ENCODE results near the gene VAV1. TPM values are rescaled to one million over a fixed set of nuclear protein-coding genes. Genes with fewer than 3 reads are reported as not detected.
A peak's percentile ranks its signal among the peaks of the same experiment; 100 is the strongest.
"Not testable (repeated sequence)": the region's sequence is repeated elsewhere in the genome, so short reads cannot be mapped to it uniquely, and the experiment has no call there.

Gene VAV1
- total RNA-seq, 1 experiment from 2014 or later: 0.83 TPM

- ATAC-seq (peak; percentile 64), DNase-seq (ENCODE audit: low spot score) (peak; percentile 36)
- H3K4me1 Mint-ChIP-seq: no peaks in the 10 kb centered on the region
- peaks cover 38% of the 10 kb centered on the region for H3K36me3 Mint-ChIP-seq
- ChIA-PET POLR2A (no interaction called here), CTCF (interaction anchor here (1.2 kb wide), 1 partner anchor 35 kb away, joined by 3 read pairs; no protein-coding TSS in a partner anchor)
- no peak overlapping the region for H3K27ac Mint-ChIP-seq
- no peak overlapping the region for H3K4me3 Mint-ChIP-seq
- H3K9me3 Mint-ChIP-seq: peaks cover 47% of the 10 kb centered on the region
- TF ChIP-seq ZNF671 (CRISPR knock-in tag; IDR thresholded peaks at IDR 0.05): no peak
- TF ChIP-seq SMAD3 (CRISPR knock-in tag; IDR thresholded peaks at IDR 0.05; ENCODE audit: borderline replicate concordance): no peak
- peaks cover 23% of the 10 kb centered on the region for H3K27me3 Mint-ChIP-seq (ENCODE audit: low read depth)
Observed at GRCh38 chr19:6828698-6829633, 56.5 kb downstream of the VAV1 start.

- ATAC-seq; H3K4me3 Mint-ChIP-seq; DNase-seq (ENCODE audit: low spot score); H3K27ac Mint-ChIP-seq; CTCF ChIA-PET; POLR2A ChIA-PET; H3K4me1 Mint-ChIP-seq: not testable (repeated sequence)
- Mint-ChIP-seq H3K9me3 (peaks cover 39% of the 10 kb centered on the region), H3K36me3 (peaks cover 31% of the 10 kb centered on the region), H3K27me3 (ENCODE audit: low read depth) (peaks cover 22% of the 10 kb centered on the region)
Observed at GRCh38 chr19:6829829-6830228, 57.3 kb downstream of the VAV1 start.

GRCh38 chr19:6831084-6831483 lies 58.6 kb downstream of the VAV1 start:
- H3K4me1 Mint-ChIP-seq; ATAC-seq; H3K27ac Mint-ChIP-seq; DNase-seq (ENCODE audit: low spot score); H3K4me3 Mint-ChIP-seq; POLR2A ChIA-PET: not testable (repeated sequence)
- Mint-ChIP-seq H3K27me3 (ENCODE audit: low read depth) (peaks cover 20% of the 10 kb centered on the region), H3K36me3 (peaks cover 30% of the 10 kb centered on the region), H3K9me3 (peaks cover 42% of the 10 kb centered on the region)
- CTCF ChIA-PET: interaction anchor here (0.5 kb wide), 1 partner anchor 48 kb away, joined by 3 read pairs; no protein-coding TSS in a partner anchor

- CTCF ChIA-PET: no interaction called here
- H3K4me1 Mint-ChIP-seq: no peaks in the 10 kb centered on the region
- no peak overlapping the region for H3K4me3 Mint-ChIP-seq
- peaks cover 20% of the 10 kb centered on the region for H3K27me3 Mint-ChIP-seq (ENCODE audit: low read depth)
- POLR2A ChIA-PET: no interaction called here
- peaks cover 34% of the 10 kb centered on the region for H3K36me3 Mint-ChIP-seq
- no peak for ATAC-seq
- peaks cover 55% of the 10 kb centered on the region for H3K9me3 Mint-ChIP-seq
- no peak overlapping the region for H3K27ac Mint-ChIP-seq
- DNase-seq (ENCODE audit: low spot score): no peak
- TF ChIP-seq E2F5 (CRISPR knock-in tag; IDR thresholded peaks at IDR 0.05): no peak
- TF ChIP-seq ARID4B (CRISPR knock-in tag; IDR thresholded peaks at IDR 0.05; ENCODE audit: borderline replicate concordance): no peak
- no peak for TF ChIP-seq IRF1 (CRISPR knock-in tag; IDR thresholded peaks at IDR 0.05)
- no peak for TF ChIP-seq ZNF512 (CRISPR knock-in tag; IDR thresholded peaks at IDR 0.05; ENCODE audit: borderline replicate concordance)
- no peak for TF ChIP-seq ERG (CRISPR knock-in tag; IDR thresholded peaks at IDR 0.05)
- TF ChIP-seq ZNF219 (CRISPR knock-in tag; IDR thresholded peaks at IDR 0.05; ENCODE audit: borderline replicate concordance): no peak
- TF ChIP-seq ZNF138 (CRISPR knock-in tag; conservative IDR thresholded peaks at IDR 0.05): no peak
- TF ChIP-seq CREB1 (CRISPR knock-in tag; IDR thresholded peaks at IDR 0.05): no peak
- no peak for TF ChIP-seq ZNF281 (CRISPR knock-in tag; IDR thresholded peaks at IDR 0.05)
- no peak for TF ChIP-seq E2F1 (CRISPR knock-in tag; IDR thresholded peaks at IDR 0.05)
Observed at GRCh38 chr19:6832412-6832811, 59.9 kb downstream of the VAV1 start.
